HCT116 (cell line): ENCODE measurements around the gene ACSS3. TPM values are rescaled to one million over a fixed set of nuclear protein-coding genes. Genes with fewer than 3 reads are reported as not detected.

Experiments used
- ATAC-seq: fragments of 200-7000 bp; cut with Tn5 transposase; 2 replicates; pipeline ENCODE4 v1.9.1; 2020; ENCODE audit warnings: mild to moderate bottlenecking, moderate library complexity
- BruUV-seq: library from RNA; stranded (reverse); fragments of 400-500 nt; replicated peaks from 2 replicates; lab custom pipeline; 2021; lab: Mats Ljungman, UMichigan
- CTCF ChIA-PET: fragments of 300-600 bp; sonication (Branson Sonifier 250); formaldehyde crosslinking; loops from one replicate; lab custom pipeline; 2021; ENCODE audit warnings: antibody characterized with exemption; lab: Charles Lee
- POLR2A ChIA-PET: fragments of 300-600, 350-600 bp; sonication (Branson Sonifier 250); formaldehyde crosslinking; loops from one replicate; lab custom pipeline; 2021; ENCODE audit warnings: antibody characterized with exemption; lab: Charles Lee
- RAD21 ChIA-PET, 2 experiments: fragments of 300-600 bp; sonication (Branson Sonifier 250); formaldehyde crosslinking; loops; one replicate each; lab custom pipeline; 2023; ENCODE audit warnings: low total read pairs in 2 of 2; ENCODE audit not compliant: uncharacterized antibody in 2 of 2, unreplicated experiment in 2 of 2, low non-redundant PET in 1 of 2; lab: Charles Lee
- DNase-seq: peaks from one replicate; pipeline ENCODE4 v3.0.0-alpha.2; 2010; ENCODE audit warnings: low read depth, low spot score
- H2AFZ ChIP-seq: fragments of 200-600 bp; shearing (Covaris generic), sonication (generic); 2 replicates; pipeline ENCODE4 v1.6.1; 2017; ENCODE audit warnings: low read depth, mixed run types, mixed read lengths, antibody characterized with exemption, low read length; ENCODE audit not compliant: poor library complexity, severe bottlenecking
- H3K27ac ChIP-seq: 2 replicates; pipeline ENCODE4 v1.5.1; 2012; ENCODE audit warnings: low read depth, low read length
- H3K27me3 ChIP-seq: fragments of 200-600 bp; sonication (generic); 2 replicates; pipeline ENCODE4 v1.6.1; 2016; ENCODE audit warnings: mixed run types, low read length, mixed read lengths; ENCODE audit not compliant: insufficient read depth
- H3K36me3 ChIP-seq, 2 experiments: fragments of 200-500 bp in 1 of 2; fragments of 200-600 bp in 1 of 2; sonication (Bioruptor generic) in 1 of 2; sonication (generic) in 1 of 2; 2 replicates each; pipeline versions ENCODE4 v1.5.1 to v1.6.1; 2014 to 2016; ENCODE audit warnings: low read length in 2 of 2, inconsistent platforms in 1 of 2, mixed read lengths in 1 of 2, mixed run types in 1 of 2; ENCODE audit not compliant: insufficient read depth in 2 of 2, control insufficient read depth in 1 of 2
- H3K4me1 ChIP-seq, 2 experiments: fragments of 200-600 bp in 1 of 2; sonication (generic) in 1 of 2; 2 replicates each; pipeline versions ENCODE4 v1.5.1 to v1.6.1; 2012 to 2017; ENCODE audit warnings: low read length in 2 of 2, inconsistent platforms in 1 of 2, mild to moderate bottlenecking in 1 of 2, mixed read lengths in 1 of 2, mixed run types in 1 of 2, moderate library complexity in 1 of 2; ENCODE audit not compliant: insufficient read depth in 2 of 2, control insufficient read depth in 1 of 2
- H3K4me2 ChIP-seq: fragments of 200-600 bp; sonication (generic); 2 replicates; pipeline ENCODE4 v1.6.1; 2017; ENCODE audit warnings: mixed run types, low read length, mixed read lengths
- H3K4me3 ChIP-seq, 2 experiments: fragments of 200-600 bp in 1 of 2; sonication (generic) in 1 of 2; replicated peaks in 1 of 2; 2 replicates each; pipeline ENCODE4 v1.5.1; 2011 to 2016; ENCODE audit warnings: low read length in 2 of 2, control low read depth in 1 of 2, low read depth in 1 of 2, mild to moderate bottlenecking in 1 of 2, mixed read lengths in 1 of 2, mixed run types in 1 of 2
- H3K79me2 ChIP-seq: fragments of 200-600 bp; sonication (generic); 2 replicates; pipeline ENCODE4 v1.6.1; 2017; ENCODE audit warnings: mild to moderate bottlenecking, mixed run types, low read length, moderate library complexity, mixed read lengths; ENCODE audit not compliant: insufficient read depth
- H3K9ac ChIP-seq: fragments of 200-600 bp; sonication (generic); 2 replicates; pipeline ENCODE4 v1.6.1; 2016; ENCODE audit warnings: low read length, mixed read lengths
- H3K9me2 ChIP-seq: fragments of 200-600 bp; sonication (generic), shearing (Covaris generic); 2 replicates; pipeline ENCODE4 v1.6.1; 2017; ENCODE audit warnings: mixed run types, mild to moderate bottlenecking, moderate library complexity; ENCODE audit not compliant: insufficient read depth
- H3K9me3 ChIP-seq, 2 experiments: fragments of 200-500 bp in 1 of 2; fragments of 200-600 bp in 1 of 2; sonication (Bioruptor generic) in 1 of 2; sonication (generic) in 1 of 2; 2 replicates each; pipeline ENCODE4 v1.6.1; 2014 to 2017; ENCODE audit warnings: low read length in 2 of 2, mixed read lengths in 2 of 2, inconsistent platforms in 1 of 2, low read depth in 1 of 2, mild to moderate bottlenecking in 1 of 2, mixed run types in 1 of 2, moderate library complexity in 1 of 2; ENCODE audit not compliant: control insufficient read depth in 1 of 2, insufficient read depth in 1 of 2
- H4K20me1 ChIP-seq: fragments of 200-600 bp; sonication (generic), shearing (Covaris generic); 2 replicates; pipeline ENCODE4 v1.6.1; 2017; ENCODE audit warnings: mixed run types, mild to moderate bottlenecking, moderate library complexity; ENCODE audit not compliant: insufficient read depth
- CBX3 ChIP-seq: IDR thresholded peaks from 2 replicates; pipeline ENCODE4 v1.6.1; 2012; ENCODE audit warnings: low read depth
- CEBPB ChIP-seq: IDR thresholded peaks from 2 replicates; pipeline ENCODE4 v1.6.1; 2012; ENCODE audit warnings: low read depth
- EZH2 ChIP-seq: fragments of 200-600 bp; sonication (generic); IDR thresholded peaks from 2 replicates; pipeline ENCODE4 v1.6.1; 2017; ENCODE audit warnings: antibody characterized with exemption, mixed run types
- JUND ChIP-seq: IDR thresholded peaks from 2 replicates; pipeline ENCODE4 v1.6.1; 2012
- MAX ChIP-seq: IDR thresholded peaks from 2 replicates; pipeline ENCODE4 v1.6.1; 2012
- SIN3A ChIP-seq: IDR thresholded peaks from 2 replicates; pipeline ENCODE4 v1.6.1; 2012; ENCODE audit warnings: low read depth
- SP1 ChIP-seq: IDR thresholded peaks from 2 replicates; pipeline ENCODE4 v1.6.1; 2012; ENCODE audit warnings: low read depth
- ZBTB33 ChIP-seq: IDR thresholded peaks from 2 replicates; pipeline ENCODE4 v1.6.1; 2011; ENCODE audit warnings: mild to moderate bottlenecking, low read length, moderate library complexity; ENCODE audit not compliant: insufficient replicate concordance; ENCODE audit errors: extremely low read depth
- ZNF274 ChIP-seq: fragments of 200-500 bp; sonication (Bioruptor generic); IDR thresholded peaks from 2 replicates; pipeline ENCODE4 v1.6.1; 2014; ENCODE audit warnings: mild to moderate bottlenecking, low read depth, low read length, inconsistent platforms
- intact Hi-C: fragments of 100-400 bp; cut with micrococcal nuclease; formaldehyde crosslinking; loops from 2 replicates; pipeline ENCODE4 v1.10.0; 2022
- total RNA-seq: library from RNA; stranded (reverse); gene quantifications from one replicate; pipeline ENCODE4 v1.2.1, GENCODE V29; 2021; ENCODE audit not compliant: unreplicated experiment

The ACSS3 gene
- total RNA-seq, 1 experiment from 2014 or later = 0.30 TPM

GRCh38 chr12:81207664-81208063 is 129.8 kb downstream of the ACSS3 start:
- H3K4me2 ChIP-seq = no peak overlapping the region
- BruUV-seq = no TSS peak

More at GRCh38 chr12:81207664-81208063, 129.8 kb downstream of the ACSS3 start:
- Histone ChIP-seq H3K4me3 (no peak overlapping the region), H3K9me2 (no peaks in the 10 kb centered on the region), H3K79me2 (no peaks in the 10 kb centered on the region), H3K9ac (no peak overlapping the region), H4K20me1 (no peaks in the 10 kb centered on the region), H3K27me3 (no peaks in the 10 kb centered on the region), H2AFZ (no peak overlapping the region), H3K9me3 (no peaks in the 10 kb centered on the region), H3K27ac (no peak overlapping the region), H3K4me1 (peaks cover 0 to 9% of the 10 kb centered on the region in 2 experiments; a peak in 2 of 4 replicates), H3K36me3 (no peaks in the 10 kb centered on the region)
- TF ChIP-seq JUND (no peak), SIN3A (no peak), MAX (no peak), ZBTB33 (no peak), SP1 (no peak), CBX3 (no peak), EZH2 (no peak), ZNF274 (no peak), CEBPB (no peak)
- ChIA-PET CTCF (no interaction called here), RAD21 (no interaction called here), POLR2A (no interaction called here)
- DNase-seq (no peak), ATAC-seq (no peak)
- intact Hi-C loops = no loop called here
